ENCODE measurements around the gene RTEL1.

DNA sequence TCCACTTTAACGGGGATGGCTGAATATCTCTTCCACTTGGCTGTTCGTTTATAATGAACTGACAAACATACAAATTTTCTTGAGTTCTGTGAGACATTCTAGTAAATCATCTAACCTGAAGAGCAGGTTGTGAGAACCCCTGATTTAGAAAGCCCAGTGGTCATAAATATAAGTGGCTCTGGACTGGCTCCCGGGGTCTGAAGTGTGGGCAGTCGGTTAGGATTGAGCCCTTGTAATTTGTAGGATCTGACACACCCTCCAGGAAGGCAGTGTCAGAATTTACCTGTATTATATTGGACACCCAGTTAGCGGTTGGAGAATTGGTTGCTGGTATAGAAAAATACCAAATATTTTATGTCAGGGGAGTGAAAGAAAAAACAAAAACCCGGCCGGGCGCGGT lies 24.4 kb upstream of the RTEL1 start:
- TF ChIP-seq POLR2AphosphoS5 (IDR thresholded peaks at IDR 0.05; ENCODE audit: low read depth, low read length) (no peak), YY1 (IDR thresholded peaks at IDR 0.05; ENCODE audit: low read depth) (no peak), EZH2phosphoT487 (IDR thresholded peaks at IDR 0.05; ENCODE audit: borderline replicate concordance, low read depth) (no peak), RFX5 (IDR thresholded peaks at IDR 0.05; ENCODE audit: low read length) (no peak), EP300 (IDR thresholded peaks at IDR 0.05; ENCODE audit: borderline replicate concordance in 1 of 2, low read depth in 1 of 2, low read length in 1 of 2) (no peak), JUND (IDR thresholded peaks at IDR 0.05) (no peak), NFIC (IDR thresholded peaks at IDR 0.05; ENCODE audit: borderline replicate concordance) (no peak), RAD21 (IDR thresholded peaks at IDR 0.05; ENCODE audit: low read length) (no peak)
- TF ChIP-seq, protein P1, sequence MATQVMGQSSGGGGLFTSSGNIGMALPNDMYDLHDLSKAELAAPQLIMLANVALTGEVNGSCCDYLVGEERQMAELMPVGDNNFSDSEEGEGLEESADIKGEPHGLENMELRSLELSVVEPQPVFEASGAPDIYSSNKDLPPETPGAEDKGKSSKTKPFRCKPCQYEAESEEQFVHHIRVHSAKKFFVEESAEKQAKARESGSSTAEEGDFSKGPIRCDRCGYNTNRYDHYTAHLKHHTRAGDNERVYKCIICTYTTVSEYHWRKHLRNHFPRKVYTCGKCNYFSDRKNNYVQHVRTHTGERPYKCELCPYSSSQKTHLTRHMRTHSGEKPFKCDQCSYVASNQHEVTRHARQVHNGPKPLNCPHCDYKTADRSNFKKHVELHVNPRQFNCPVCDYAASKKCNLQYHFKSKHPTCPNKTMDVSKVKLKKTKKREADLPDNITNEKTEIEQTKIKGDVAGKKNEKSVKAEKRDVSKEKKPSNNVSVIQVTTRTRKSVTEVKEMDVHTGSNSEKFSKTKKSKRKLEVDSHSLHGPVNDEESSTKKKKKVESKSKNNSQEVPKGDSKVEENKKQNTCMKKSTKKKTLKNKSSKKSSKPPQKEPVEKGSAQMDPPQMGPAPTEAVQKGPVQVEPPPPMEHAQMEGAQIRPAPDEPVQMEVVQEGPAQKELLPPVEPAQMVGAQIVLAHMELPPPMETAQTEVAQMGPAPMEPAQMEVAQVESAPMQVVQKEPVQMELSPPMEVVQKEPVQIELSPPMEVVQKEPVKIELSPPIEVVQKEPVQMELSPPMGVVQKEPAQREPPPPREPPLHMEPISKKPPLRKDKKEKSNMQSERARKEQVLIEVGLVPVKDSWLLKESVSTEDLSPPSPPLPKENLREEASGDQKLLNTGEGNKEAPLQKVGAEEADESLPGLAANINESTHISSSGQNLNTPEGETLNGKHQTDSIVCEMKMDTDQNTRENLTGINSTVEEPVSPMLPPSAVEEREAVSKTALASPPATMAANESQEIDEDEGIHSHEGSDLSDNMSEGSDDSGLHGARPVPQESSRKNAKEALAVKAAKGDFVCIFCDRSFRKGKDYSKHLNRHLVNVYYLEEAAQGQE (IDR thresholded peaks at IDR 0.05; ENCODE audit: low read depth, low read length) = no peak
- TF ChIP-seq, protein P2, sequence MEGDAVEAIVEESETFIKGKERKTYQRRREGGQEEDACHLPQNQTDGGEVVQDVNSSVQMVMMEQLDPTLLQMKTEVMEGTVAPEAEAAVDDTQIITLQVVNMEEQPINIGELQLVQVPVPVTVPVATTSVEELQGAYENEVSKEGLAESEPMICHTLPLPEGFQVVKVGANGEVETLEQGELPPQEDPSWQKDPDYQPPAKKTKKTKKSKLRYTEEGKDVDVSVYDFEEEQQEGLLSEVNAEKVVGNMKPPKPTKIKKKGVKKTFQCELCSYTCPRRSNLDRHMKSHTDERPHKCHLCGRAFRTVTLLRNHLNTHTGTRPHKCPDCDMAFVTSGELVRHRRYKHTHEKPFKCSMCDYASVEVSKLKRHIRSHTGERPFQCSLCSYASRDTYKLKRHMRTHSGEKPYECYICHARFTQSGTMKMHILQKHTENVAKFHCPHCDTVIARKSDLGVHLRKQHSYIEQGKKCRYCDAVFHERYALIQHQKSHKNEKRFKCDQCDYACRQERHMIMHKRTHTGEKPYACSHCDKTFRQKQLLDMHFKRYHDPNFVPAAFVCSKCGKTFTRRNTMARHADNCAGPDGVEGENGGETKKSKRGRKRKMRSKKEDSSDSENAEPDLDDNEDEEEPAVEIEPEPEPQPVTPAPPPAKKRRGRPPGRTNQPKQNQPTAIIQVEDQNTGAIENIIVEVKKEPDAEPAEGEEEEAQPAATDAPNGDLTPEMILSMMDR (IDR thresholded peaks at IDR 0.05) = no peak

Data from SK-N-SH (cell line).